Activated CD4-positive, alpha-beta T cell treated with anti-CD3 and anti-CD28 coated beads, Interleukin-2, amount 50 U/mL, for 24 hours (primary cell): ENCODE measurements around the gene SLC23A1.
"Not testable (repeated sequence)": the region's sequence is repeated elsewhere in the genome, so short reads cannot be mapped to it uniquely, and the experiment has no call there.

Experiments used
- DNase-seq, 2 donors: peaks; one replicate each; pipeline ENCODE4 v3.0.0-alpha.2; 2020; ENCODE audit warnings: low read depth in 1 of 2, low spot score in 1 of 2

SLC23A1 gene

DNA sequence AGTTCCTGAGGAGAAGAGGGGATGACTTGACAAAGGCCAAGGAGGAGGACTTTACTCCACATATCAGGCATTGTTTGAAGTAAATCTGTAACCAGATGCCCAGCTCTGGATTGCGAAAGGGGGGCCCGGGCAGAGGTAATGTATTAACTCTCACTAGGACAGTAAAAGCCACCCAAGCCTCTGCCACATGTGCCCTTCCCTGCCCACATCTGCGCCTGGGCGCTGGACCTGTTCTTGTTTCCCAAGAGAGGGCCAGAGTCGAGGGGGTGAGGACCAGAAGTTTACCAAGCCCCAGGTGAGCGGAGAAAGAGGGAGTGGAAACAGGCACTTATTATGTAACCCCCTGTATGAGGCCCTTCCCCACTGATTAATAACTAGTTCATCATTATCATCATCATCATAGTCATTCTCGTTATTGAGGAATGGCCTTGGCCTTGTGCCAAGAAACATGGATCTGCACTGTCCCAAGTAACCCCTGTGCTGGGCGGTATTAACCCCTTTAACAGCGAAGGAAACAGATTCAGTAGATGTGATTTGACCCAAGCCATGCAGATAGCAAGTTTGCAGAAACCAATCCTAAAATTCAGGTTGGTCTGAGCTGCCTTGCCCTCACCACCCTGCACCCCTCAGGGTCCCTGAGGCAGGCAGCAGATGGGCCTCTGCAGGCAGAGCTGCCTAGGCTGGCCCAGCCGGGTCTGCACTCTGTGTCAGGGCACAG is at the start of gene SLC23A1:
SLC23A1 (minus strand) TSS at position 23 of the 718 bp plus-strand sequence. CDS start 44 bp downstream, outside the sequence.
- no peak for DNase-seq

DNA sequence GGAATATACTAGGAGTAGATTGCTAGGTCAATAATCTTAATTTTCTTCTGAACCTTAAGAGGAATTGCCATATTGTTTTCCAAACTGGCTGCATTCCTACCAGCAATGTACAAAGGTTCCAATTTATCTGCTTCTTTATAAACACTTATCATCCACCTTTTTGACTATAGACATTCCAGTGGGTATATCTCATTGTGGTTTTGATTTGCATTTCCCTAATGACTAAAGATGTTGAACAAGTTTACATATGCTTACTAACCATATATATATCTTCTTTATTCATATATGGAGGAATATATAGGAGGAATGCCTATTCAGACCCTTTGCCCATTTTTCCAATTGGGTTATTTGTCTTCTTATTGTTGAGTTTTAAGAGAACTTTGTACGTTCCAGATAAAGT is 48.6 kb upstream of the SLC23A1 start:
- no peak for DNase-seq

DNA sequence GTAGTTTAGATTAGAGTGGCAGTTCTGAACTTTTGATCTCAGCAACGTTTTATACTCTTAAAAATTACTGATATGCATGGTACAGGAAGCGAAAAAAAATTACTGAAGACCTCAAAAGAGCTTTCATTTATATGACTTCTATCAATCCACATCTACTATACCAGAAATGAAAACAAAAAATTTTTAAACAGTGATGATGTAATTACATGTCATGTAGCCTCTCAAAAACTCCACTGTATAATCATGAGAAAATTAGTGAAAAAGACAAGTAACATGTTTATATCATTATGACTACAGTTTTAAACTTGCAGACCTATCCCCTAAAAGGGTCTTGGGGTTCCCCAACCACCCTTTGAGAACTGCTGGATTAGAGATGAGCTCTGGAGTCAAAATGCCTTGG is 46.9 kb upstream of the SLC23A1 start:
- no peak for DNase-seq

- no peak for DNase-seq
These were observed 43.2 kb upstream of the SLC23A1 start for GRCh38 chr5:139426203-139426885.

DNA sequence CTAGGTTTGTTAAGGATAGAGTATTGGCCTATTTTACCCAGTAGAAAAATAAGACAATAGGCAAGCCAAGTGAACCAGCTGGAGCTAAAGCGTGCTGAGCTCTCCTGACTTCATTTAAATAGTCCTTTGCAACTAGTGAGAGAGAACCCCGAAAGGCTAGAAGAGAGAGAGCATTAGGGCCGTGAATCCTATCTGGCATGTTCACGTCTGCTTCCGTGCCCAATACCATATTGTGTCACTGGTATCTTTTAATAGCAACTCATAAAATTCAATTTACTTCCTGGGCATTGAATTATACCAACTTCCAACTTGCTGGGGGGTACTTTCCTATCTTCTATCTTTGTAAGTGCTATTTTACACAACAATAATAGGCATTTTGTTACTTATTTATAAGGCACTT is 42.4 kb upstream of the SLC23A1 start:
- no peak for DNase-seq

GRCh38 chr5:139422307-139422893 is 39.3 kb upstream of the SLC23A1 start:
- DNase-seq: peak in 1 of 2 donors; percentile 60

DNA sequence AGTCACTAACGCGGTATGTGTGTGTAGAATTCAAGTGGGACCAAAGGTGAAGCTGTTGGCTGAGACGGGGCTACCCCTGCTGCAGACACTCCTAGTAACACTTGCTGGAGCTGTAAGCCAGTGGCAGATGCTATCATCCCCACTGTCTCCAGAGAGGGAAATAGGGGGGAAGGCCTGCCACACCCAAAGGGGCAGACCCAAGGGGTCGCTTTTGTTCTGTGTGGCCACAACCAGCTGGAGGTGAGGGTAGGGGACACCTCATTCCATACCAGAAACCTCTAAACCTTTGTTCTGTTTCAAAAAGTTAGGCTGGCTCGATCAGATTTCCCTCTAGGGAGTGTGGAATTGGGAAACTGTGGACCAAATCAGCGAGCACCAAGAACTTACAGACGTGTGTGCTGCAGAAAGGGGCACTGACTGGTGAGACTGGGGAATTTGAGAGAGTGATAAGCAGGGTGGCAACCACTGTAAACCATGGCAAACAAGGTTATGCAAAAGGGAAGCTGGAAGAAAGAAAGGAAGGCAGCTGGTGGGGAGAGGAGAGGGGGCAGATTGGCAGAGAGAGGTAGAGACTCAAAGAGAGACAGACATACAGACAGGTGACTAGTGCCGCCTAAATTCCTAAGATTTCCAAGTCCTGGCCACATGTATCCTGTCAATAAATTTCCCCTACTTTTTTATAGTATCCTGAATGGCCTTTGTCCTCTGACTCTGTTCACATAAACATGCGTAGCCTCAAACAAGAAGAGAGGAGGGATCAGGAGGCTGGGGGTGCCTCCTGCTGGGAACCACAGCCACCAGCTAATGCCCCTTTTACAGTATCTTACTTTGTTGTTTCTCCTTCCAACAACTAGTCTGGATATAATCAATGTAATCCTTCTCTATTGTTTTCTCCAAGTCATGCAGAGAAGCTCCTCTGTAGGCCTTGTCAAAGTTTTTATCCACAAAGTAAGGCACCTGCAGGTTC is 36.4 kb upstream of the SLC23A1 start:
- no peak for DNase-seq

- DNase-seq: no peak
These were observed 35.7 kb upstream of the SLC23A1 start for GRCh38 chr5:139418793-139419192.

DNA sequence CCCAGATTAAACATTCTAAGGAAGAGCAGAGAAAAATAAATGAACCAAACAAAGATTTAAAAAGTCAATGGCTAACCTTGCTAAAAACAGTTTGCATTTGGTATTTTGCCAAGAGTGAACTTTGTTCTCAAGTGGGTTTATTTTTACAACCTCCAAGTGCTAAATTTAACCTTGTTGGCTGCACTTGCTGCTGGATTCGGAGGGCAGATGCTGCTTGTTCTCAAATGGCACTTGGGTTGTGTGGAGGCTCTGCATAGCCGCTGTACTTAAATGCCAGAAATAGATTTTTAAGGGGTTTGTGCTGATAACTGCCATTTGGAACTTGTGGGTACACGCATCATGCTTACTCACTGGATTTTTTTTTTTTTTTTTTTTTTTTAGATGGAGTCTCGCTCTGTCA is 34.1 kb upstream of the SLC23A1 start:
- DNase-seq: no peak

DNA sequence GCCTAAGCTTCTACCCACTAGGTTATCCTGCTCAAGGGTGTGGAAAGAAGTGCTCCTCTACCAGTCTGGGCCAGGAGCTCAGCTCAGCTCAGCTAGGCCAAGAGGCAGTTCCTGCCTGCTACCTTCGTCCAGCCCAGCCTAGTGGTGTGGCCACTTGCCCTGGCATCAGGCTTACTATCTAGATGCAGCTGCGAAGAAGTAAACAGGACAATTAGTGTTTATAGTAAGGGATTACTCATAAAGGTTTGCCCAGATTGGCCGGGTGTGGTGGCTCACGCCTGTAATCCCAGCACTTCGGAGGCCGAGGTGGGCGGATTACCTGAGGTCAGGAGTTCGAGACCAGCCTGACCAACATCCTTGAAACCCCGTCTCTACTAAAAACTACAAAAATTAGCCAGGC is 33.6 kb upstream of the SLC23A1 start:
- no peak for DNase-seq

DNA sequence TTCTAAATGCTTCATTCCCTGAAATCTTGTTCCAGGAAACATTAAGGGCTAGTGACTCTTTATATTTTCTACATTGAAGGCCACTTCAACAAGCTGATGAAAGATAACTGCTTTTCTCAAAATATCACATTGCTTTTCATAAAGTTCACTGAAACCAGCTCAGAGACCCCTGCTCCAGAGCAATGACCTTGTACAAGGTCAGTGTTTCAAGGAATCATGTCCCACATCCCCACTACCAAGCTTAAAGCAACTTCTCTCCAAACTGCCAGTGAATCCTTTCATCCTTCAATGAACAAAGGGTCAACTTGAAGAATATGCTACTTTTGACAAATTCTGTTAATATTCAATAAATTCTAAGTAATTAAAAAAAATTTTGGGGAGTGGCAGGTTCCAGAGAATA is 32.8 kb upstream of the SLC23A1 start:
- DNase-seq: no peak

GRCh38 chr5:139415221-139415861 is 32.2 kb upstream of the SLC23A1 start:
- DNase-seq: no peak

- DNase-seq: no peak
These were observed 31.6 kb upstream of the SLC23A1 start for GRCh38 chr5:139414581-139415130.

- peak in 1 of 2 donors; percentile 27 for DNase-seq
These were observed 30.9 kb upstream of the SLC23A1 start for GRCh38 chr5:139413963-139414362.

DNA sequence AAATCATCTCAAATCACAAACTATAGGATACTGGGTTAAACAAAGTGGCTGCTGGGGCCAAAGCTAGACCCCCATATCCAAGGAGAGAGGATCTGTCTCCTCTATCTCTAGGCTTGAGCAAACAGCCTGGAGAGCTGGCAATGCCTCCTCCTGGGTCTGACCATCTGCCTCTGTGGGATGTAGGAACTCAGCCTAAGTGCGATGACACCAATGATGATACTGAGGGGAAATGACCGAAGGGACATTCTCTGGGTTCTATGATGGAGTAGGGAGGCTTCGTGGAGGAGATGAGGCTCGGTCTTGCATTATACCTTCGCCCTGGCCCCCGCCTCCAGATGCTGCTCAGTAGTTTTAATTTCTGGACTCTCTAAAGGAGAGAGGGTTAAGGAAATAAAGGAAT is 30.1 kb upstream of the SLC23A1 start:
- DNase-seq: no peak

DNA sequence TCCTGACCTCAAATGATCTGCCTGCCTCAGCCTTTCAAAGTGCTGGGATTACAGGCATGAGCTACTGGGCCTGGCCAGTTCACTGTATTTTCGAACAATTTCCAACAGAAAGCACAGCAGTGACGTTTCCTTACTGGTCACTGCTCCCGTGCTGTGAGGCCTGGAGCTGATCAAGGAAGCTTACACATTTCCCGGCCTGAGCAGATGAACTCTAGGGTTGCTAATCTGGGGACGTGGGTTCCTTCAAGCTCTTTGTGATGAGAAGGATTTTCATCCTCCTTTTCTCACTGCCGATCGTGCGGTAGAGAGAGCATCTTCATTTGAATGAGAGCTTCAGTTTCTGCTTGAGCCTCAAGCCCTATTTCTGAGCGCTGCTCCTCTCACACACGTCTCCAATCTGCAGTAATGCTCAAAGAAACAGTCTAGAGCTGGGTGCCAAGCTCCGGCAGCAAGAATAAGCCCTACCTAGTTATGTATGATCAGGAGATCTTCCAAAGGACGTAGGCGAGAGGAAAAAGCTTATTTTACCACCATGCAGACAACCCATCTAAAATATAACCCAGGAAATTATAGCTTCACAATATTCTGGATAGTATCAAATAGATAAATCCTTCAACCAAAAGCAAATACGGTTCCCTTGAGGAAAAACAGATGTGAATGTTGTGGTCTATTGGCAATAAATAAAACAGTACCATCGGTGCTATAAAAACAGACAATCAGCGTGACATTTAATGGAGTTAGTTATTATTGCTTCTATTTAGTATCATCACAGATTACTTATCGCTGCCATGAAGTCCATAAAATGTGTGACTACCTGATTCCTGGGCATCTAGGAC is 28.1 kb upstream of the SLC23A1 start:
- DNase-seq: no peak

DNA sequence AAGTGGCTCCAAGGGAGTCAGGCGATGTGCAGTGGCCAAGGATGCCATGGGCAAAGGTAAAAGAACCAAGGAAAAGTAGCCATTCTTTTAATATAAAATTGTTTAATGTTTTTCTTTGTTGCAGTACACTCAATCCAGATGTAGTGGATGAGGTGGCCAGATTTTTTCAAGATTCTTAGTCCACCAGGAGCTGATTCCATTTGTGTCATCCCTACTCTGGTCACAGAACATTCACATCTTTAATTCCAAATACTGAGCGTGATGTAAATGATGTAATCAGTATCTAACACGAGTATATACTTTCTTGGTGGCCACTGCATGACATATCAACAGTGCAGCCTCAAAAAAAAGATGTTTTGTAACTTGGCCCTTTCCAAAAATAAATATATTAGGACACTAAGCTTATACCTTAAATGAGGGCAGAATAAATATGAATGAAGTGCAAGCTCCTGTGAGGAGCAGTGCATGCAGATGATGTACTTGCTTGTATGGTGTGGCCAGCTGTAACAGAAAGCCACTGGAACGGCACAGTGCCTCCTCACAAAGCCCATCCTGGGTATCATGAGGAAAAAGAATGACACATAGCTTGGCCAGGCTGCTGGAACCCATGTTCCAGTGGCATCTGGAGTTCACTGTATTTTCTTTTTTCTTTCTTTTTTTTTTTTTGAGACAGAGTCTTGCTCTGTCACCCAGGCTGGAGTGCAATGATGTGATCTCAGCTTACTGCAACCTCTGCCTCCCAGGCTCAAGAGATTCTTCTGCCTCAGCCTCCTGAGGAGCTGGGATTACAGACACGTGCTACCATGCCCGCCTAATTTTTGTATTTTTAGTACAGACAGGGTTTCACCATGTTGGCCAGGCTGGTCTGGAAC is 27.3 kb upstream of the SLC23A1 start:
- DNase-seq: no peak

DNA sequence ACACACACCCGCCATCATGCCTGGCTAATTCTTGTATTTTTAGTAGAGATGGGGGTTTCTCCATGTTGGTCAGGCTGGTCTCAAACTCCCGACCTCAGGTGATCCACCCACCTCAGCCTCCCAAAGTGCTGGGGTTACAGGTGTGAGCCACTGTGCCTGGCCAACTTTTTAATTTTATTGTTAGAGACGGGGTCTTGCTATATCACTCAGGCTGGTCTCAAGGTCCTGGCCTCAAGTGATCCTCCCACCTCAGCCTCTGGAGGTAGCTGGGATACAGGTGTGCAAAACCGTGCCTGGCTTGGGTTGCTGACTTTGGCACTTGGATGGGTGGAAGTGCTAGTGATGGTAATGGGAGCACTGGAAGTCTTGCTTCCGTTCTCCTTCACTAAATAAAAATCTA is 26.0 kb upstream of the SLC23A1 start:
- DNase-seq: not testable (repeated sequence)

DNA sequence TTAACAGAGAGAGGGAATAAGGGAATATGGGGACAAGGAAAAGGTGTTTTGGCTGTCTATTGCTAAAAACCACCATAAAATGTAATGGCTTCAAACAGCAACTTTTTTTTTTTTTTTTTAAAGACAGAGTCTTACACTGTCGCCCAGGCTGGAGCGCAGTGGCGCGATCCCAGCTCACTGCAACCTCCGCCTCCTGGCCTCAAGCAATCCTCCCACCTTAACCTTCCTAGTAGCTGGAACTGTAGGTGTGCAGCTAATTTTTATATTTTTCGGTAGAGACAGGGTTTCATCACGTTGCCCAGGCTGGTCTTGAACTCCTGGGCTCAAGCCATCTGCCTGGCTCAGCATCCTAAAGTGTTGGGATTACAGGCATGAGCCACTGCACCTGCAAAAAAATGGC is 25.1 kb upstream of the SLC23A1 start:
- no peak for DNase-seq
